Prostate gland (tissue), 2 donors: ENCODE data around the gene AHNAK2.

Experiments
- POLR2A ChIP-seq: fragments of 450-650 bp; IDR thresholded peaks from one replicate; pipeline ENCODE4 v1.6.1; 2016; ENCODE audit warnings: antibody characterized with exemption, mild to moderate bottlenecking
- TF ChIP-seq, protein P1 (sequence below), 4 experiments: fragments of 200-600 bp in 2 of 4; fragments of 450-650 bp in 2 of 4; sonication (generic) in 2 of 4; IDR thresholded peaks; 1 replicate in 3 of 4; 2 replicates in 1 of 4; pipeline ENCODE4 v1.5.1; 2016 to 2019; ENCODE audit warnings: antibody characterized with exemption in 4 of 4, mild to moderate bottlenecking in 2 of 4, moderate library complexity in 2 of 4

DNA sequence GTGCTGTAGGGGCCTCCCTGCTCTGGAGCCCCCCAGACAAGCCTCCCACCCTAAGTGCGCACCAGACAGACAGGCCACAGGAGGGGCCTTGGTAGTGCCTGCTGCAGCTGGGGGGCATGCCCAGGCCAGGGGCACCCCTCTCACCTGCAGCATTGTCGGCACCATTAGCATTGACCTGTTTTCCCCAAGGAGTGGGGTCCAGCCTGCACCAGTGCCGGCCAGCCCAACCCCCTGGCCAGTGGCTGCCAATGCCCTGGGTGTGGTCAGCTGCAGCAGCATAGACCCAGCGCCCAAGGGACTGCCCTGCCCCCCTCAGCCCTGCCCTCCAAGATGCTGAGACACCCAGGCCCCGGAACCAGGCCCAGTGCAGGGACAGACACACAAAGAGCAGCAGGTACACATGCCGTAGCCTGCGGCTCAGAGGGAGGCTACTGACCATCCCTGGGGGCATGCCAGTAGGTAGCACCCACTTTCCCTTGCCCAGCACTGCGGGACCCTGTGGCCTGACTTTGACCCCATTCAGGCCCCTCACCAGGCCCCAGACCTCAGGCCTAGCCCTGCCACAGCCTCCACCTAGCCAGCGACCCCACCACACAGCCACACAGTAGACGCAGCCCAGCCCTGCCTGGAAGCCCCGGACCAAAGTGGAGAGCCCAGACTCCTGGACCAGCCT, 1.0 kb downstream of the AHNAK2 start:
- TF ChIP-seq, protein P1, sequence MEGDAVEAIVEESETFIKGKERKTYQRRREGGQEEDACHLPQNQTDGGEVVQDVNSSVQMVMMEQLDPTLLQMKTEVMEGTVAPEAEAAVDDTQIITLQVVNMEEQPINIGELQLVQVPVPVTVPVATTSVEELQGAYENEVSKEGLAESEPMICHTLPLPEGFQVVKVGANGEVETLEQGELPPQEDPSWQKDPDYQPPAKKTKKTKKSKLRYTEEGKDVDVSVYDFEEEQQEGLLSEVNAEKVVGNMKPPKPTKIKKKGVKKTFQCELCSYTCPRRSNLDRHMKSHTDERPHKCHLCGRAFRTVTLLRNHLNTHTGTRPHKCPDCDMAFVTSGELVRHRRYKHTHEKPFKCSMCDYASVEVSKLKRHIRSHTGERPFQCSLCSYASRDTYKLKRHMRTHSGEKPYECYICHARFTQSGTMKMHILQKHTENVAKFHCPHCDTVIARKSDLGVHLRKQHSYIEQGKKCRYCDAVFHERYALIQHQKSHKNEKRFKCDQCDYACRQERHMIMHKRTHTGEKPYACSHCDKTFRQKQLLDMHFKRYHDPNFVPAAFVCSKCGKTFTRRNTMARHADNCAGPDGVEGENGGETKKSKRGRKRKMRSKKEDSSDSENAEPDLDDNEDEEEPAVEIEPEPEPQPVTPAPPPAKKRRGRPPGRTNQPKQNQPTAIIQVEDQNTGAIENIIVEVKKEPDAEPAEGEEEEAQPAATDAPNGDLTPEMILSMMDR (IDR thresholded peaks at IDR 0.05), result no peak
- no peak for TF ChIP-seq POLR2A
